Left forelimb (tissue), 1 donor: ENCODE results near the gene COL23A1.
A peak's percentile ranks its signal among the peaks of the same experiment; 100 is the strongest.

ENCODE experiments used
- DNase-seq: peaks from one replicate; pipeline ENCODE4 v3.0.0-alpha.2; 2018; ENCODE audit warnings: low spot score

COL23A1 gene

GRCh38 chr5:178360222-178360925, 229.8 kb downstream of the COL23A1 start:
- DNase-seq = no peak

GRCh38 chr5:178359738-178360137, 230.5 kb downstream of the COL23A1 start:
- DNase-seq = no peak

DNA sequence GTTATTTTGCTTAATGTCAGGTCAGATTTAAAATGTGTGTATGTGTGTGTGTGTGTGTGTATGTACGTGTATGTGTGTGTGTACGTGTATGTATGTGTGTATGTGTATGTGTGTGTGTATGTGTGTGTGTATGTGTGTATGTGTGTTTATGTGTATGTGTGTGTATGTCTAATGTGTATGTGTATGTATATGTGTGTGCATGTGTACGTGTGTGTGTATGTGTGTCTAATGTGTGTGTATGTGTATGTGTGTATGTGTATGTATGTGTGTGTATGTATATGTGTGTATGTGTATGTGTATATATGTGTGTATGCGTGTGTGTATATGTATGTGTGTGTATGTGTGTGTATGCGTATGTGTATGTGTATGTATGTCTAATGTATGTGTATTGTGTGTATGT, 232.5 kb downstream of the COL23A1 start:
- DNase-seq = no peak

DNA sequence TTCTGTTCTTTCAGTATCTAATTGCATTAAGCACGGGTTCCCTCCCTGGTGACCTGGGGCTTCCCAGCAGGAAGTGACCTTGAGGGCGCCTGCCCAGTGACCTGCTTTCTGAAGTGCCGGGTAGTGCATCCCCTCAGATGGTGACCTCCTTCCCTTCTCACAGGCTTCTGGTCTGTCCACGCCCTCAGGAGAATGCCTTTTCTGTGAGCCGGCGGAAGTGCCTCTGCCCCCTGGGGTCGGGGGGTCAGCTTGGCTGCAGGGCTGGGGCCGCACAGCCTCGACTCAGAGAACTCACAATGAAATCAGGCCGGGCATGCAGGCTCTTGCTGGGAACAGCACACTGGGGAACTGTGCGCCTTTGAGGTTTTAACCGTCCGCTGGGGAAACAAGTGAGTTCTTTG, 233.1 kb downstream of the COL23A1 start:
- no peak for DNase-seq

- DNase-seq = peak; percentile 60
These were observed 233.7 kb downstream of the COL23A1 start for GRCh38 chr5:178356431-178356872.

DNA sequence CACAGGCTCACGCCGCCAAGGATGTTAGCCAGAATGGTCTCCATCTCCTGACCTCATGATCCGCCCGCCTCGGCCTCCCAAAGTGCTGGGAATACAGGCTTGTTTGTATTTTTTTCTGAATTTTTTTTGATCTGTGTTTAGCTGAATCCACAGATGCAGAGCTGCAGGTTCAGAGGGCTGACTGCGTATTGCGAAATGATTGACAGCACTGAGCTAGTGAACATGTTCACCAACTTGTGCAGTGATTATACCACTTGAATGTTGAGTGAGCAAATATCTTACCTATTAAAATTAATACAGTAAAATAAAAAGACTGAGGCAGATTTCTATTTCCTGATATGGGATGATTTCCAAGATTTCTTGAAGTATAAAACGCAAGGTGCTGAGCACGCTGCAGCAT, 234.5 kb downstream of the COL23A1 start:
- DNase-seq = no peak

- DNase-seq = no peak
These were observed 236.7 kb downstream of the COL23A1 start for GRCh38 chr5:178353461-178353860.

GRCh38 chr5:178352035-178352349, 238.2 kb downstream of the COL23A1 start:
- no peak for DNase-seq

GRCh38 chr5:178351221-178352034, 238.8 kb downstream of the COL23A1 start:
- peak; percentile 61 for DNase-seq

DNA sequence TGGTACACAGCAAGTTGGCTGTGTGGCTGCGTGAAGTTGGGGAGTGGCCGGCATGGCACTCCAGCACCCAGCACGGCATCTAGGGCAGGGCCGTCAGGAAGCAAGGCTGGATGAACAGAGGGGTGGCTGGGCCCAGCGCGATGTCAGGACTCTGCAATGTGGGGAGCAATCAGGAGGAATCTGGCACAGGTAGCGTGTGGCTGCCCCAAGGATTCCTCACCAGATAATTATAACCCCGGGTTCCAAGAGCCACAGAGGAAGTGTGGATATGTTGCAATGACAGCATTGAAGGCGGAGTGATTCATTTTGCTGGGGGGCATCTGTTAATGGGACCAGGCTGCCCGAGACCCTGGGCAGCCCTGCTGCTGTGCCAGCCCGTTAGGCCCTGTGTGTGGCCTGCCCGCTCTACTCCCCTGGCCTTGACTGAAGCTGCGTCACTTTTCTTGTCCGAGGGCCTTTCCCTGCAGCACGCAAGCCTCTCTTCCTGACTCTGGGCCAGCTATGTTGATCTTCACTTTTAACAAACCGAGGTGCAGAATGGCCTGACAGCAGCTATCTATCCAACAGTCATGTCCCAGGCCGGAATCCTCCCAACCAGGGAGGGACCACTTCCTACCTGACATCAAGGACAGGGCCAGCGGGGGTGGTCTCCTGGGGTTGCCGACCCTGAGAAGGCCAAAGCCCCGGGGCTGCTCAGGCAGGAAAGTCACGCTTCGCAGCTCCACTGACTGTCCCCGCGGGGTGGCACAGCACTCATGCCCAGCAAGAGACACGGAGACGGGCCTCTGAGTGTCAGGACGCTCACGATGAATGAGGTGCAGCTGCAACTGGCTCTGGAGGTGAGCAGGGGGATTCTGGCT, 239.6 kb downstream of the COL23A1 start:
- DNase-seq = peak; percentile 50

DNA sequence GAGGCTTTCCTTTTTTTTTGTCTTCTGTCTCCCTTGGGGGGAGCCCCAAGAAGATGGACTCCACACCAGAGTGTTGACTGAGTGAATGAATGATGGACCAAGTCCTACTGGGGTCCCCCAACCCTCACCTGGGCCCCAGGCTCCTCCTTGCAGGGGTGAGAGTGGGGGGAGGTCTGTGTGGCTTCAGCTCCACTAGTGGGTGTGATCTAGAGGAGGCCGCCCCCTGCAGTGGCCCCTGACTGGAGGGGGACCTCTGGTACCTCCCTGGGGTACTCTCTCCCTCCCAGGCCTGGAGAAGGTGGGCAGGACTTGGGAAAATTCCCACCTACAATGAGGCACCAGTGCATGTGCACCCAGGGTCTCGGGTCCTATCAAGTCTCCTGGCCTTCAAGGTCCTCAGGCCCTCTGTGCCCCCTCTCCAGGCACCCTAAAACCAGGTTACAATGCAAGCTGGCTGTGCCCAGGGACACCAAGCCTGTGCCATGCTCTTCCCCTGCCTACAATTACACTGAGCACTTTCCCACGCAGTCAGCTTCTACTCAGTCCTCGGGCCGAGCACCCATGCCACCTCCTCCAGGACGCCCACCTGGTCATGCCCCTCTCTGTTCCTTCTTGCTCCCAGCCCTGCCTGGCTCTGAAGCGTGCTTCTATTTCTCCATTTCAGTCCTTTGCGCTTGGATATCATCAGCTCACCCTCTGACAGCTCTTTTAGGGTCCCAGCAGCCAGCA, 240.4 kb downstream of the COL23A1 start:
- peak; percentile 53 for DNase-seq

DNA sequence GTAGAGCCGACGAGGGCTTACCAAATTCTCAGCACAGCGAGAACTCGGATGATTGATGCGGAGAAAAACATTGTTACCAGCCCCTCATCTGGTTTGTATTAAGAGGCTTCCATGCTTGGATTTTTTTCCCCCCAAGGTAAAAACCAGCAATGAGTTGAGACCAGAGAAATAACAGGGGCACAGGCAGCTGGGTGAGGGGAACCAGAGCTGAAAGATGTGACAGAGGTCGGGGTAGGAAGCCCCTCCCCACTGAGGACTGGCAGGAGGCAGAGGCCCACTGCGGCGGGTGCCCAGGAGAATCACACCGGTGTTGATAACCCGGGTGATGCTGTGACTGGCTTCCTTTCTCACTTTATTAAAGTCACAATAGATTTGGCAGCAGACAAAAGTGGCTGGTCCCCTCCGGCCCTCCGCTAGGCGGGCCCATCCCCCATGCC, 241.1 kb downstream of the COL23A1 start:
- peak; percentile 64 for DNase-seq

DNA sequence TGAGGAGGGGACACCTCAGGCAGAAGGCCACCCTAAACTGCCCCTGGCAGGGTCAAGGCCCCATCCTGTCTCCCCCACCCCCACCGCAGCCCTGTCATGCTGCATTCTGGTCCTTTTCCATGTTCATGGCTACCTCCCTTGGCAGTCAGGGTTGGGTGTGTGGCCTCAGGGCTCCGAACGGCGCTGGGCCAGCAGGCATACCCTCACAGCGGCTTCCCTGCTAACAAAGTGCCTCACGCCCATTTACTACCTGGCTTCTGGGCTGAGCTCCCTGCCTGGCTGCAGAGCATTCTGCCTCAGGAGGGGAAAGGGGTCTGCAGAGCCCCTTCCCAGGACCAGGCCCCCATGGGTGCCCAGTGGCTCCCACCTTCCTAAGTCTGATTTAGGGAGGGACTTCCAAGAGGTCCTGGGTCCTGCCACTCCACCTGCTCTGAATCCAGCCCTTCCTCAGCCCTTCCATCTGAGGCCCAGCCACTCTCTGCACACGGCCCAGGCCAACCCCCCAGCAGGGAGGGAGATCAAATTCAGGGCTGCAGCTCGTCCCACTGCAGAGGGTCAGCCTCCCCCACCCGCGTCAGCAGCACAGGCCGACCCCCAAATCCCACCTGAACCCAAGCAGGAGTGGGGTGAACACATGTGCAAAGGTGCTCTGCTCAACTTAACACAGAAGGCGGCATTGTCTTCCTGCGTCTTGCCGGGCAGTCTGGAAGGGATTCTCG, 241.7 kb downstream of the COL23A1 start:
- DNase-seq = peak; percentile 61

DNA sequence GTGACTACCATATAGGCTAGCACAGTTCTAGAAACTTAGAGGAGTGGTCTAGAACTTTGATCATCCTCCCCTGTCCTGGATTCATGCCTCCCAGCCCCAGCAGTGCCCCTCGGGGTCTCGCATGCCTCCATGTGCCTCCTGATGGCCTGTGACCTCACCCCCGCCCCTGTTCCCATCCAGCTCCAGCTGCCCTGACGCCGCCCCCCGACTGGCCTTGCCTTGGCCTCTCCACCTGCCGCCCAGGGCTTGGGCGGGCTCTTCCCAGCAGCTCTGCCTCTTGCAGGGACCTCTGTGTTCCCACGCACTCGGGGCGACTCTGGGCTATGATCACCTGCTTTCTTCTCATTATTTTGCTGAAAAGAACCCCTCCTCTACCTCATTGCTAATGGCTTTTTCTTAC, 242.2 kb downstream of the COL23A1 start:
- DNase-seq = no peak

GRCh38 chr5:178346607-178347334, 243.4 kb downstream of the COL23A1 start:
- no peak for DNase-seq

- no peak for DNase-seq
These were observed 246.9 kb downstream of the COL23A1 start for GRCh38 chr5:178343306-178343705.

- DNase-seq = no peak
These were observed 248.4 kb downstream of the COL23A1 start for GRCh38 chr5:178341851-178342140.

- no peak for DNase-seq
These were observed 248.9 kb downstream of the COL23A1 start for GRCh38 chr5:178341091-178341850.

DNA sequence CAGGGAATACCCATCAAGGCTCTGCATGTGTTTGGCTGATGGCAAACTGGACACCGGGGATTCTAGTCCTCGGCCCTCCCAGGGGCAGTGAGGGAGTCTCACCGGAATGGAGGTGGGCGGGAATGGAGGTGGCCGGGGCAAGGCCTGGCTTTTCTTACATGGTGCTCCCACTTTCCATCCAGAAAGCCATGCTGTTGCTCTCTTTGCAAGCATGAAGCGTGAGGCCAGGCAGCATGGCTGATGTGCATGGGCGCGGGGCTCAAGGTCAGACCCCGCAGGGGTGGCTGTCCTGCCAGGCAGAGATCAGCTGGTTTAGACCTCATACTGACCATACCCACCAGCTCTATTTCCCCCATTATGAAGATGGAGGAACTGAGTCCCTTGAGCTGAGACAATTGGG, 249.6 kb downstream of the COL23A1 start:
- DNase-seq = no peak

- DNase-seq = no peak
These were observed 250.0 kb downstream of the COL23A1 start for GRCh38 chr5:178340187-178340586.
